HepG2 (cell line): ENCODE data around the gene NOVA2. TPM values are rescaled to one million over a fixed set of nuclear protein-coding genes. Genes with fewer than 3 reads are reported as not detected.

ENCODE experiments used
- DMAP1 ChIP-seq: IDR thresholded peaks from 2 replicates; pipeline ENCODE4 v1.6.1; 2016
- DPF2 ChIP-seq: sonication (generic); formaldehyde crosslinking; IDR thresholded peaks from 2 replicates; pipeline ENCODE4 v1.4.0; 2020; ENCODE audit warnings: mild to moderate bottlenecking, low read depth, missing genetic modification reagents, borderline replicate concordance
- FOXA1 ChIP-seq, 2 experiments: fragments of 450-650 bp in 1 of 2; sonication (generic) in 1 of 2; formaldehyde crosslinking in 1 of 2; IDR thresholded peaks; 2 replicates each; pipeline versions ENCODE4 v1.4.0 to v1.6.1; 2016 to 2020; ENCODE audit warnings: missing genetic modification reagents in 1 of 2
- GTF2F1 ChIP-seq: fragments of 150-350 bp; IDR thresholded peaks from 2 replicates; pipeline ENCODE4 v1.6.1; 2014; ENCODE audit warnings: low read length
- KAT8 ChIP-seq: IDR thresholded peaks from 2 replicates; pipeline ENCODE4 v1.6.1; 2016; ENCODE audit warnings: missing genetic modification reagents, missing compliant biosample characterization
- MBNL3 ChIP-seq: fragments of 250-450 bp; sonication (Bioruptor Pico); conservative IDR thresholded peaks from 2 replicates; pipeline ENCODE4 v1.8.0; 2022; ENCODE audit warnings: mild to moderate bottlenecking, inconsistent platforms
- MLX ChIP-seq: IDR thresholded peaks from 2 replicates; pipeline ENCODE4 v1.6.1; 2016
- NR2F6 ChIP-seq, 2 experiments: IDR thresholded peaks; 2 replicates each; pipeline ENCODE4 v1.6.1; 2016; ENCODE audit warnings: antibody characterized with exemption in 1 of 2, mild to moderate bottlenecking in 1 of 2
- PAF1 ChIP-seq: IDR thresholded peaks from 2 replicates; pipeline ENCODE4 v1.6.1; 2016; ENCODE audit warnings: missing genetic modification reagents, missing compliant biosample characterization
- POLR2AphosphoS2 ChIP-seq: IDR thresholded peaks from 2 replicates; pipeline ENCODE4 v1.6.1; 2011; ENCODE audit warnings: low read depth, low read length, improper control_type of control experiment
- SETDB1 ChIP-seq: sonication (generic); formaldehyde crosslinking; IDR thresholded peaks from 2 replicates; pipeline ENCODE4 v1.5.1; 2020; ENCODE audit warnings: missing genetic modification reagents, mild to moderate bottlenecking, borderline replicate concordance
- SRF ChIP-seq: IDR thresholded peaks from 2 replicates; pipeline ENCODE4 v1.6.1; 2011; ENCODE audit warnings: mild to moderate bottlenecking, low read depth, low read length, moderate library complexity
- TEAD3 ChIP-seq: optimal IDR thresholded peaks from 2 replicates; pipeline ENCODE3; 2016; ENCODE audit warnings: borderline replicate concordance
- ZBTB33 ChIP-seq: sonication (generic); formaldehyde crosslinking; IDR thresholded peaks from 2 replicates; pipeline ENCODE4 v1.4.0; 2020; ENCODE audit warnings: missing genetic modification reagents
- ZBTB37 ChIP-seq: sonication (generic); formaldehyde crosslinking; IDR thresholded peaks from 2 replicates; pipeline ENCODE4 v1.4.0; 2020; ENCODE audit warnings: mild to moderate bottlenecking, missing genetic modification reagents
- ZNF207 ChIP-seq: fragments of 450-650 bp; IDR thresholded peaks from 2 replicates; pipeline ENCODE4 v1.6.1; 2016; ENCODE audit warnings: antibody characterized with exemption, borderline replicate concordance
- ZNF383 ChIP-seq: sonication (generic); formaldehyde crosslinking; IDR thresholded peaks from 2 replicates; pipeline ENCODE4 v1.4.0; 2020; ENCODE audit warnings: missing genetic modification reagents, mild to moderate bottlenecking, borderline replicate concordance
- ZNF446 ChIP-seq: sonication (generic); formaldehyde crosslinking; IDR thresholded peaks from 2 replicates; pipeline ENCODE4 v1.5.0; 2020; ENCODE audit warnings: mild to moderate bottlenecking, missing genetic modification reagents
- ZNF572 ChIP-seq: sonication (generic); formaldehyde crosslinking; IDR thresholded peaks from 2 replicates; pipeline ENCODE4 v1.5.1; 2020; ENCODE audit warnings: mild to moderate bottlenecking, missing genetic modification reagents
- ZNF615 ChIP-seq: sonication (generic); formaldehyde crosslinking; IDR thresholded peaks from 2 replicates; pipeline ENCODE4 v1.5.0; 2020; ENCODE audit warnings: mild to moderate bottlenecking, missing genetic modification reagents, borderline replicate concordance
- ZNF737 ChIP-seq: sonication (generic); formaldehyde crosslinking; IDR thresholded peaks from 2 replicates; pipeline ENCODE4 v1.5.0; 2020; ENCODE audit warnings: missing genetic modification reagents, mild to moderate bottlenecking, borderline replicate concordance
- ZNF784 ChIP-seq: sonication (generic); formaldehyde crosslinking; IDR thresholded peaks from 2 replicates; pipeline ENCODE4 v1.5.1; 2020; ENCODE audit warnings: missing genetic modification reagents, mild to moderate bottlenecking, borderline replicate concordance
- ZNF839 ChIP-seq: sonication (generic); formaldehyde crosslinking; IDR thresholded peaks from 2 replicates; pipeline ENCODE4 v1.4.0; 2020; ENCODE audit warnings: missing genetic modification reagents, mild to moderate bottlenecking, borderline replicate concordance
- ZSCAN30 ChIP-seq: sonication (generic); formaldehyde crosslinking; IDR thresholded peaks from 2 replicates; pipeline ENCODE4 v1.5.0; 2020; ENCODE audit warnings: mild to moderate bottlenecking, missing genetic modification reagents
- polyA plus RNA-seq, 8 experiments: library from polyadenylated mRNA; depleted of rRNA in 3 of 8; stranded (reverse) in 7 of 8; unstranded in 1 of 8; fragments of >200 nt; fragmentation: Illumina TruSeq in 4 of 8; extraction: Trizol in 4 of 8; gene quantifications; 2 replicates each; pipeline versions ENCODE4 v1.2.1 to v1.2.3, GENCODE V29; 2011 to 2016; ENCODE audit warnings: low read depth in 4 of 8, missing spikeins in 1 of 8, mixed read lengths in 1 of 8; ENCODE audit not compliant: insufficient read depth in 1 of 8
- total RNA-seq, 5 experiments: library from RNA; depleted of rRNA; stranded (reverse); fragments of >200 nt; fragmentation: Illumina TruSeq; extraction: Trizol; gene quantifications; 2 replicates each; pipeline ENCODE4 v1.2.3, GENCODE V29; 2016; ENCODE audit warnings: low read depth in 1 of 5

Gene NOVA2
- total and polyA plus RNA-seq, 2 of the 13 experiments (the other 11 are each of a cell fraction or from before 2014, with no cell fraction given) = not detected

GRCh38 chr19:45886427-45887199, 87.1 kb downstream of the NOVA2 start (continued):
- TF ChIP-seq ZBTB33 (CRISPR knock-in tag) = peak; percentile 62
- peak; percentile 83; the same call in 1 of the 2 replicates for TF ChIP-seq ZNF572 (CRISPR knock-in tag)
- TF ChIP-seq ZNF615 = 0 out of 2 replicates have a peak, but pooled peaks have one; percentile 58
- no peak for TF ChIP-seq POLR2AphosphoS2
- no peak for TF ChIP-seq GTF2F1
- 0 out of 2 replicates have a peak, but pooled peaks have one; percentile 76 for TF ChIP-seq PAF1 (CRISPR knock-in tag)
- no peak for TF ChIP-seq DMAP1 (CRISPR knock-in tag)
- TF ChIP-seq TEAD3 (CRISPR knock-in tag) = peak; percentile 28
- no peak for TF ChIP-seq MBNL3 (CRISPR knock-in tag)
- no peak for TF ChIP-seq NR2F6 (IDR thresholded peaks at IDR 0.05)
- no peak for TF ChIP-seq NR2F6 (CRISPR knock-in tag; IDR thresholded peaks at IDR 0.05)
- 0 out of 2 replicates have a peak, but pooled peaks have one; percentile 23 for TF ChIP-seq MLX (CRISPR knock-in tag)
- TF ChIP-seq ZNF207 = no peak
- TF ChIP-seq ZBTB37 (CRISPR knock-in tag) = no peak
- TF ChIP-seq ZSCAN30 = no peak
- TF ChIP-seq ZNF784 (CRISPR knock-in tag) = no peak
- peak; percentile 75; the same call in 1 of the 2 replicates for TF ChIP-seq KAT8 (CRISPR knock-in tag)
- TF ChIP-seq DPF2 = no peak
- no peak for TF ChIP-seq ZNF383
- no peak for TF ChIP-seq ZNF839 (CRISPR knock-in tag)
- TF ChIP-seq SETDB1 (CRISPR knock-in tag) = no peak
- TF ChIP-seq SRF = no peak
- TF ChIP-seq FOXA1 (IDR thresholded peaks at IDR 0.05) = no peak
- no peak for TF ChIP-seq FOXA1 (CRISPR knock-in tag; IDR thresholded peaks at IDR 0.05)
- no peak for TF ChIP-seq ZNF737 (CRISPR knock-in tag)
- no peak for TF ChIP-seq ZNF446 (CRISPR knock-in tag)
